Smooth muscle cell (in vitro differentiated cells): Measurements from ENCODE around the gene KIF26B. TPM values are rescaled to one million over a fixed set of nuclear protein-coding genes. Genes with fewer than 3 reads are reported as not detected.
A peak's percentile ranks its signal among the peaks of the same experiment; 100 is the strongest.

Source experiments
- DNase-seq: peaks from one replicate; lab custom pipeline; 2025; ENCODE audit not compliant: unreplicated experiment; lab: John Stamatoyannopoulos, UW
- H2AFZ ChIP-seq: fragments of 200-600 bp; sonication (generic); 2 replicates; pipeline ENCODE4 v1.6.0; 2016; ENCODE audit warnings: antibody characterized with exemption, low read depth, mild to moderate bottlenecking
- H3F3A ChIP-seq: fragments of 200-600 bp; sonication (generic); 2 replicates; pipeline ENCODE4 v1.6.0; 2017; ENCODE audit warnings: antibody characterized with exemption, low read depth
- H3K27ac ChIP-seq: fragments of 200-600 bp; sonication (generic); 2 replicates; pipeline ENCODE4 v1.5.1; 2016; ENCODE audit warnings: low read depth, mild to moderate bottlenecking
- H3K27me3 ChIP-seq: fragments of 200-600 bp; sonication (generic); 2 replicates; pipeline ENCODE4 v1.6.1; 2016; ENCODE audit warnings: low read depth, mild to moderate bottlenecking
- H3K36me3 ChIP-seq: fragments of 200-600 bp; sonication (generic); 2 replicates; pipeline ENCODE4 v1.5.1; 2016; ENCODE audit warnings: low read depth
- H3K4me1 ChIP-seq: fragments of 200-600 bp; sonication (generic); 2 replicates; pipeline ENCODE4 v1.5.1; 2016; ENCODE audit warnings: low read depth
- H3K4me2 ChIP-seq: fragments of 200-600 bp; sonication (generic); 2 replicates; pipeline ENCODE4 v1.6.0; 2016; ENCODE audit warnings: mild to moderate bottlenecking
- H3K4me3 ChIP-seq: fragments of 200-600 bp; sonication (generic); 2 replicates; pipeline ENCODE4 v1.5.1; 2016; ENCODE audit warnings: mild to moderate bottlenecking
- H3K79me2 ChIP-seq: fragments of 200-600 bp; sonication (generic); 2 replicates; pipeline ENCODE4 v1.6.0; 2016; ENCODE audit warnings: low read depth, mild to moderate bottlenecking
- H3K9ac ChIP-seq: fragments of 200-600 bp; sonication (generic); 2 replicates; pipeline ENCODE4 v1.6.0; 2016; ENCODE audit warnings: low read depth
- H3K9me3 ChIP-seq: fragments of 200-600 bp; sonication (generic); replicated peaks from 2 replicates; pipeline ENCODE4 v1.5.1; 2016; ENCODE audit warnings: low read depth
- H4K20me1 ChIP-seq: fragments of 200-600 bp; sonication (generic); 2 replicates; pipeline ENCODE4 v1.6.0; 2016; ENCODE audit warnings: low read depth
- CTCF ChIP-seq: fragments of 200-600 bp; sonication (generic); IDR thresholded peaks from 2 replicates; pipeline ENCODE4 v1.5.1; 2017; ENCODE audit warnings: borderline replicate concordance, mild to moderate bottlenecking, antibody characterized with exemption; ENCODE audit not compliant: insufficient read depth, poor library complexity, severe bottlenecking
- WGBS: methylation state at CpG from one replicate; pipeline ENCODE4 v1.1.7; 2016; ENCODE audit warnings: low lambda C conversion rate; 5-methylcytosine and 5-hydroxymethylcytosine counted together
- polyA plus RNA-seq: library from polyadenylated mRNA; unstranded; fragments of >200 nt; fragmentation: Nextera tagmentation; extraction: Ambion mirVana; gene quantifications from 2 replicates; pipeline ENCODE4 v1.2.1, GENCODE V29; 2016
- total RNA-seq: library from RNA; depleted of rRNA; stranded (reverse); fragments of >200 nt; gene quantifications from 2 replicates; pipeline ENCODE4 v1.2.3, GENCODE V29; 2014

The KIF26B gene
- total and polyA plus RNA-seq, 2 experiments from 2014 or later, result 24.9 to 43.3 TPM

DNA sequence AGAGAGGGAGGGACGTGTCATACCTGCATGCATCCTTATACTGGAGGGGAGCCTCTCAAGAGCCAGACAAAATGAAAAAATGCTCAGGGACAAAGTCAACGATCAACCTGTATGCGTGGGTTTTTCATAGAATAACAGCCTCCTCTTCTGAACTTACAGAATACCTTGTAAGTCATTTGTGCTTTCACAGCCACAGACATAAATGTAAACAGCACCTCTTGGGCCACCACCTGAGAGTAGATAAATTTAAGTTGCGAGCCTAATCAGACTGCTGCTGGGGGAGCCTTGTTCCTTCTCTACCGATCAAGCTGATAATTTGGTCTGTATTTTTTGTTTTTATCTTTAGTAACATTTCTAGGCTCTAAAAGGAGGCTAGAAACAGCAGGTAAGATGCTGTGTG lies 223.1 kb downstream of the KIF26B start:
- peaks cover 25% of the 10 kb centered on the region for H4K20me1 ChIP-seq
- H3K4me2 ChIP-seq, result no peak overlapping the region
- no peak overlapping the region for H3K9ac ChIP-seq
- TF ChIP-seq CTCF, result no peak
- no peaks in the 10 kb centered on the region for H3K4me1 ChIP-seq
- H3K27me3 ChIP-seq, result no peaks in the 10 kb centered on the region
- H3K9me3 ChIP-seq, result no peaks in the 10 kb centered on the region
- no peak overlapping the region for H3K4me3 ChIP-seq
- H3K79me2 ChIP-seq, result peaks cover 4% of the 10 kb centered on the region
- H3K36me3 ChIP-seq, result no peaks in the 10 kb centered on the region
- H3F3A ChIP-seq, result peaks cover 20% of the 10 kb centered on the region
- H2AFZ ChIP-seq, result no peak overlapping the region
- WGBS, result 76% methylated on average over 5 of the region's 5 CpGs
- peak overlapping the region; percentile 18 for H3K27ac ChIP-seq
- no peak for DNase-seq

- TF ChIP-seq CTCF, result no peak
- Histone ChIP-seq H4K20me1 (peaks cover 29% of the 10 kb centered on the region), H3K4me3 (no peak overlapping the region), H3K27me3 (no peaks in the 10 kb centered on the region), H3K9ac (no peak overlapping the region), H3K9me3 (no peaks in the 10 kb centered on the region), H3K36me3 (no peaks in the 10 kb centered on the region), H3K4me1 (peaks cover 4% of the 10 kb centered on the region), H2AFZ (no peak overlapping the region), H3K27ac (peak overlapping the region; percentile 18), H3K79me2 (peaks cover 4% of the 10 kb centered on the region), H3K4me2 (no peak overlapping the region), H3F3A (peaks cover 25% of the 10 kb centered on the region)
- 11% methylated on average over 2 of the region's 2 CpGs for WGBS
- DNase-seq, result no peak
Measured at GRCh38 chr1:245378311-245378722, 223.5 kb downstream of the KIF26B start.

DNA sequence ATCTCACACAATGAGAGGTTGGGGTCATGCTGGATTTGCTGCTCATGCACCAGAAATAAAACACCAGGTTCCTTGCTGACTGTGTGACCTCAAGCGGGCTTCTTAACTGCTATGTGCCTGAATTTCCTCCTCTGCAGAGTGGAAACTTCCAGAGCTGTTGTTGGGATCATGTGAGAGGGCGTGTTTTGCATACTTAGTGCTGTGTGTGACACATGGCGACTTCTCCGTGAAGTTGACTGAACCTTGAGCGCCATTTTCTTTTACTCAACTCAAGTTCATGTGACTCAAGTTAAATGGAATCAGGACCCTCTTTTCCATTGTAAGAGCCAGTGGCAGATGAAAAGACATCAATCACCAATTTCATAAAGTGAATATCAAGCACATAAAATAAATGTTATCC lies 224.0 kb downstream of the KIF26B start:
- Histone ChIP-seq H3K9ac (no peak overlapping the region), H3K4me3 (no peak overlapping the region), H3F3A (peaks cover 29% of the 10 kb centered on the region), H3K9me3 (no peaks in the 10 kb centered on the region), H4K20me1 (peaks cover 33% of the 10 kb centered on the region), H3K79me2 (peaks cover 4% of the 10 kb centered on the region), H3K27ac (peak overlapping the region; percentile 18), H3K27me3 (no peaks in the 10 kb centered on the region), H3K4me1 (peaks cover 8% of the 10 kb centered on the region), H3K4me2 (no peak overlapping the region), H3K36me3 (no peaks in the 10 kb centered on the region), H2AFZ (no peak overlapping the region)
- no peak for DNase-seq
- TF ChIP-seq CTCF, result no peak
- 82% methylated on average over 5 of the region's 5 CpGs for WGBS

DNA sequence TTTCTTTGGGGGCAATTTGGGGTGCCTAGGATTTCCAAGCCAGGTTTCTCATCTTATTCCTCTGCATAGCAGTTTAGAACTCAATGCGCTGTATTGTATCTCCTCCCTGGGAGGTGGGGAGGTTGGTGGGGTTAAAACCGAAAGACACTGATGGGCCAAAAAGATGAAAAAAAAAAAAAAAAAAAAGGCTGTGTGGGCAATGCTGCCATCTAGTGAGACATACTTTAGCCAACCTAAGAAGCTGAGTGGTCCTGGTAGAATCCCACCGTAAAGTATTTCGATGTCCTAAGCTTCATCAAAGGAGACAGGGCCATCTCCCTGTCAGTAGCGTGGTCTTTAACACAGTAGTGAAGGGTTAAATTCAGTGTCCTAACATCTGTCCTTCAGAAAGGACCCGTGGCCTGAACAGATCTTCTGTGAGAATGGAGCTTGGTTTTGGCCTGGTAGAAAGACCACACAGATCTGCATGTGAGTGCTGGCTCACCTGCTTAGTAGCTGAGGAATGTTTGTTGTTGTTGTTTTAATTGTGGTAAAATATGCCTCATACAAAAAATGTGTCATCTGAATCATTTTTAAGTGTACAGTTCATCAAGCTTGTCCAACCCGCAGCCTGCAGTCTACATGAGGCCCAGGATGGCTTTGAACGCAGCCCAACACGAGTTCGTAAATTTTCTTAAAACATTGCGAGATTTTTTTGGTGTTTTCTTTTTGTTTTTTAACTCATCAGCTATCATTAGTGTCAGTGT lies 226.2 kb downstream of the KIF26B start:
- peak; percentile 34 for TF ChIP-seq CTCF
- Histone ChIP-seq H2AFZ (no peak overlapping the region), H3K27ac (peak overlapping the region; percentile 18), H3K79me2 (peaks cover 4% of the 10 kb centered on the region), H3F3A (peaks cover 30% of the 10 kb centered on the region), H3K9ac (no peak overlapping the region), H3K36me3 (no peaks in the 10 kb centered on the region), H3K27me3 (no peaks in the 10 kb centered on the region), H3K4me2 (peak overlapping the region; percentile 24), H3K4me3 (no peak overlapping the region), H4K20me1 (peaks cover 55% of the 10 kb centered on the region), H3K4me1 (peaks cover 10% of the 10 kb centered on the region), H3K9me3 (no peaks in the 10 kb centered on the region)
- 85% methylated on average over 11 of the region's 11 CpGs for WGBS
- DNase-seq, result no peak
